GM12872 (cell line): Measurements from ENCODE around the gene PRKAR1B.

ENCODE experiments used
- TF ChIP-seq, protein P1 (sequence below): IDR thresholded peaks from 3 replicates; pipeline ENCODE4 v1.5.1; 2011; ENCODE audit warnings: low read depth, mild to moderate bottlenecking, low read length, moderate library complexity; ENCODE audit not compliant: insufficient read depth

Gene PRKAR1B

DNA sequence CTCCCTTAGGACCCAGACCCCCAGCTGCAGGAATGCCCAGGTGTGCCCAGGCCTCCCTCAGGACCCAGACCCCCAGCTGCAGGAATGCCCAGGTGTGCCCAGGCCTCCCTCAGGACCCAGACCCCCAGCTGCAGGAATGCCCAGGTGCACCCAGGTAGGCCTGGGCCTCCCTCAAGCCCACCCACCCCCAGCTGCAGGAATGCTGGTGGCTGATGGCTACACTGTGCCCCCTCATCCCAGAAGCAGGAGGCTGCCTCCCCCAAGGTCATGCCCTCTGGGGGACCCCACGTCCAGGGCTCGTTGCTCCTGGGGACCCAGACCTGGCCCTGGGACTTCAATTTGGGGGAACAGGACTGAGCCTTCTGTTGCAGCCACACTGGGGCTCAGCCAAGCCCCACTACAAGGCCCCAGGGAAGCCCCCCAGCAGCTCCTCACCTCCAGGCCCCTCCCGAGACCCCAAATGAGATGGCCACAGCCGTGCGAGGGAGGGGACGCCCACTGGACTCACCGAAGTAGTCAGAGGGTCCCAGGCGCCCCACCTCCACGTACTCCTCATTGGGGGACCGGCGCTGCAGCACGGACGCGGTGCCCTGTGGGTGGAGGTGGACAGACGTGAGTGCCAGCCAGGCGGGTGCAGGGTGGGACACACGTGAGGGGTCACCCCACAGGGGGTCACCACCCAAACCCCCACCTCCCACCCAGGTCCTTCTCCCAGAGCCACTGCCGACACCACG is 176.0 kb downstream of the PRKAR1B start:
- TF ChIP-seq, protein P1, sequence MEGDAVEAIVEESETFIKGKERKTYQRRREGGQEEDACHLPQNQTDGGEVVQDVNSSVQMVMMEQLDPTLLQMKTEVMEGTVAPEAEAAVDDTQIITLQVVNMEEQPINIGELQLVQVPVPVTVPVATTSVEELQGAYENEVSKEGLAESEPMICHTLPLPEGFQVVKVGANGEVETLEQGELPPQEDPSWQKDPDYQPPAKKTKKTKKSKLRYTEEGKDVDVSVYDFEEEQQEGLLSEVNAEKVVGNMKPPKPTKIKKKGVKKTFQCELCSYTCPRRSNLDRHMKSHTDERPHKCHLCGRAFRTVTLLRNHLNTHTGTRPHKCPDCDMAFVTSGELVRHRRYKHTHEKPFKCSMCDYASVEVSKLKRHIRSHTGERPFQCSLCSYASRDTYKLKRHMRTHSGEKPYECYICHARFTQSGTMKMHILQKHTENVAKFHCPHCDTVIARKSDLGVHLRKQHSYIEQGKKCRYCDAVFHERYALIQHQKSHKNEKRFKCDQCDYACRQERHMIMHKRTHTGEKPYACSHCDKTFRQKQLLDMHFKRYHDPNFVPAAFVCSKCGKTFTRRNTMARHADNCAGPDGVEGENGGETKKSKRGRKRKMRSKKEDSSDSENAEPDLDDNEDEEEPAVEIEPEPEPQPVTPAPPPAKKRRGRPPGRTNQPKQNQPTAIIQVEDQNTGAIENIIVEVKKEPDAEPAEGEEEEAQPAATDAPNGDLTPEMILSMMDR, result no peak

- TF ChIP-seq, protein P1, result no peak
These were observed 177.0 kb downstream of the PRKAR1B start for GRCh38 chr7:549891-550625.

GRCh38 chr7:549066-549890 is 177.8 kb downstream of the PRKAR1B start:
- TF ChIP-seq, protein P1, result no peak

DNA sequence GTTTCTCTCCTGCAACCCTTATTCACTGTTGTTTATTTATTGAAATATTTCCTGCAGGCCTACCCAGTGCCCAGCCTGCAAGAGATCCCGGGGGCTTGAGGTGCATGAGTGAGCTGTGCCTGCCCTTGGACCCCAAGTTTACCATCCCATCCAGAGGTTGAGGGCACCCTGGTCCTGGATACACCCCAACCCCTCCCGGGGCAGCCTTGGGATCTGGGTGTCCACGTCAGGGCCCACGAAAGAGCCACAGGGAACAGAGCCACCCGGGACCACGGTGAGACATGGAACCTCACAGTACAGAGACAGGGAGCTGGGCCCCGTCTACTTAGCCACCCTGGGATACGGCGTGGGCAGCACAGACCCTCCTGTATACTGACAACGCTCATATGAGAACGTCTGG is 178.7 kb downstream of the PRKAR1B start:
- TF ChIP-seq, protein P1, result no peak

DNA sequence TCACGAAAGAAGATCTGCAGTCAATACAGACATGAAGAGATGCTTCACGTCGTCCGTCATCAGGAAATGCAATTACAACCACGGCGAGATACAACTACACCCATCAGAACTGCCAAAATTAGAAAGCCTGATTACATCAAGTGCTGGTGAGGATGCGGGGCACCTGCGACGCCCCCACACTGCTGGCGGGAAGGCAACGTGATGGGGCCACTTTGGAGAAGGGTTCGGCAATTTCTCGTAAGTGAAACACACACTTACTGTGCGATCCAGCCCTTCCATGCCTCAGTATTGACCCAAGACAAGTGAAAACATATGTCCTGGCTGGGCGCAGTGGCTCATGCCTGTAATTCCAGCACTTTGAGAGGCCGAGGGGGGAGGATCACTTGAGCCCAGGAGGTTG is 181.6 kb downstream of the PRKAR1B start:
- TF ChIP-seq, protein P1, result no peak

DNA sequence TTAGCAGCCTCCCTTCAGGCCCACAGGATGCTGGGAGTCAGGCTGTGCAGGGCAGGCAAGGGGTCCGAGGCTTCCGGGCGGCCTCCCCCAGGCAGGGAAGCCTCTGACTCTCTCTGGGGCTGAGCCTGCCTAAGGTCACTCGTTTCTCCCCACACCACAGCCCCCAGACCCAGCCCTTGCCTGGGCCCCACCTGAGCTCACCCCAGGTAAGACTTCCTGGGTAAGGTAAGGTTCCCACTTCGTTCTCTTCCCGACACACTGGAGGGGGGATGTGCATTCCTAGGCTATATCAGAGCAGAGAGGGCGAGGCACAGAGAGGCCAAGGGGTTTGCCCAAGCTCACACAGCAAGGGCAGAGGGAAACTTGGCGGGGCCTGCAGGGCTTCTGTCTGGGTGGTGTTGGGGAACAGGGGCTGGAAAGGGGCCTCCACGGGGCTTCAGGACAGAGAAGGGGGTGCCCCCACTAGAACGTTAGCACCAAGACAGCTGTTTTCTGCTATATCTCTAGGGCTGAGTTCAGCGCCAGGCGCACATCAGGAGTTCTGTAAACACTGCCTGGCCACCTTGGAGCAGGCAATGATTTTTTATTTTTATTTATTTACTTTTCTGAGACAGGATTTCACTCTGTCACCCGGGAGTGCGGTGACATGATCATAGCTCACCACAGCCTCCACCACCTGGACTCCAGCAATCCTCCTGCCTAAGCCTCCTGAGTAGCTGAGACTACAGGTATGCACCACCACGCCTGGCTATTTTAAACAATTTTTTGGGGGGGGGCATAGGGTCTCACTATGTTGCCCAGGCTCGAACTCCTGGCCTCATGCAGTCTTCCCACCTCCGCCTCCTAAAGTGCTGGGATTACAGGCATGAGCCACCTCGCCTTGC is 182.5 kb downstream of the PRKAR1B start:
- TF ChIP-seq, protein P1, result no peak
